ENCODE measurements around the gene WDR3.

Gene WDR3

GRCh38 chr1:117976381-117976780, 46.8 kb downstream of the WDR3 start:
- Histone ChIP-seq H3K27ac (ENCODE audit: low read depth, low read length) (no peak overlapping the region), H3K36me3 (ENCODE audit: control insufficient read depth, low read length) (no peaks in the 10 kb centered on the region), H3F3A (ENCODE audit: control insufficient read depth, insufficient read depth) (no peaks in the 10 kb centered on the region), H3K4me1 (ENCODE audit: control insufficient read depth, low read length) (no peaks in the 10 kb centered on the region), H3K27me3 (ENCODE audit: control insufficient read depth, low read length) (peaks cover 11% of the 10 kb centered on the region), H3K9me3 (ENCODE audit: control insufficient read depth, insufficient read depth, low read length) (no peaks in the 10 kb centered on the region), H3K4me2 (ENCODE audit: low read length) (no peak overlapping the region), H3K79me2 (ENCODE audit: control insufficient read depth, low read length) (no peaks in the 10 kb centered on the region), H3K4me3 (ENCODE audit: low read length) (no peak overlapping the region), H3K9me2 (replicated peaks; ENCODE audit: control insufficient read depth, low read length) (no peaks in the 10 kb centered on the region), H4K20me1 (ENCODE audit: control insufficient read depth, insufficient read depth, low read depth, low read length) (no peaks in the 10 kb centered on the region)
- TF ChIP-seq, protein P1, sequence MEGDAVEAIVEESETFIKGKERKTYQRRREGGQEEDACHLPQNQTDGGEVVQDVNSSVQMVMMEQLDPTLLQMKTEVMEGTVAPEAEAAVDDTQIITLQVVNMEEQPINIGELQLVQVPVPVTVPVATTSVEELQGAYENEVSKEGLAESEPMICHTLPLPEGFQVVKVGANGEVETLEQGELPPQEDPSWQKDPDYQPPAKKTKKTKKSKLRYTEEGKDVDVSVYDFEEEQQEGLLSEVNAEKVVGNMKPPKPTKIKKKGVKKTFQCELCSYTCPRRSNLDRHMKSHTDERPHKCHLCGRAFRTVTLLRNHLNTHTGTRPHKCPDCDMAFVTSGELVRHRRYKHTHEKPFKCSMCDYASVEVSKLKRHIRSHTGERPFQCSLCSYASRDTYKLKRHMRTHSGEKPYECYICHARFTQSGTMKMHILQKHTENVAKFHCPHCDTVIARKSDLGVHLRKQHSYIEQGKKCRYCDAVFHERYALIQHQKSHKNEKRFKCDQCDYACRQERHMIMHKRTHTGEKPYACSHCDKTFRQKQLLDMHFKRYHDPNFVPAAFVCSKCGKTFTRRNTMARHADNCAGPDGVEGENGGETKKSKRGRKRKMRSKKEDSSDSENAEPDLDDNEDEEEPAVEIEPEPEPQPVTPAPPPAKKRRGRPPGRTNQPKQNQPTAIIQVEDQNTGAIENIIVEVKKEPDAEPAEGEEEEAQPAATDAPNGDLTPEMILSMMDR (IDR thresholded peaks at IDR 0.05; ENCODE audit: low read depth, low read length, poor library complexity, severe bottlenecking), result no peak
- TF ChIP-seq EZH2phosphoT487 (IDR thresholded peaks at IDR 0.05; ENCODE audit: borderline replicate concordance, low read length), result no peak

- no peak overlapping the region for H3K27ac ChIP-seq (ENCODE audit: low read depth, low read length)
- H3K4me3 ChIP-seq (ENCODE audit: low read length), result no peak overlapping the region
- peaks cover 3% of the 10 kb centered on the region; the same call in 1 of the 2 replicates for H3K27me3 ChIP-seq (ENCODE audit: control insufficient read depth, low read length)
- H3K9me3 ChIP-seq (ENCODE audit: control insufficient read depth, insufficient read depth, low read length), result no peaks in the 10 kb centered on the region
- no peak overlapping the region for H3K4me2 ChIP-seq (ENCODE audit: low read length)
- no peaks in the 10 kb centered on the region for H3K36me3 ChIP-seq (ENCODE audit: control insufficient read depth, low read length)
- no peaks in the 10 kb centered on the region for H4K20me1 ChIP-seq (ENCODE audit: control insufficient read depth, insufficient read depth, low read depth, low read length)
- no peaks in the 10 kb centered on the region for H3K4me1 ChIP-seq (ENCODE audit: control insufficient read depth, low read length)
- no peaks in the 10 kb centered on the region for H3K79me2 ChIP-seq (ENCODE audit: control insufficient read depth, low read length)
- TF ChIP-seq, protein P1 (IDR thresholded peaks at IDR 0.05; ENCODE audit: low read depth, low read length, poor library complexity, severe bottlenecking), result no peak
- no peak for TF ChIP-seq EZH2phosphoT487 (IDR thresholded peaks at IDR 0.05; ENCODE audit: borderline replicate concordance, low read length)
- no peaks in the 10 kb centered on the region for H3K9me2 ChIP-seq (replicated peaks; ENCODE audit: control insufficient read depth, low read length)
- no peaks in the 10 kb centered on the region for H3F3A ChIP-seq (ENCODE audit: control insufficient read depth, insufficient read depth)
Observed at GRCh38 chr1:117981455-117982192, 52.1 kb downstream of the WDR3 start.

- Histone ChIP-seq H3K4me1 (ENCODE audit: control insufficient read depth, low read length) (no peaks in the 10 kb centered on the region), H3K27ac (ENCODE audit: low read depth, low read length) (no peak overlapping the region), H3K9me2 (replicated peaks; ENCODE audit: control insufficient read depth, low read length) (no peaks in the 10 kb centered on the region), H3K4me2 (ENCODE audit: low read length) (no peak overlapping the region), H3K4me3 (ENCODE audit: low read length) (no peak overlapping the region), H3K36me3 (ENCODE audit: control insufficient read depth, low read length) (no peaks in the 10 kb centered on the region), H3K9me3 (ENCODE audit: control insufficient read depth, insufficient read depth, low read length) (no peaks in the 10 kb centered on the region), H4K20me1 (ENCODE audit: control insufficient read depth, insufficient read depth, low read depth, low read length) (no peaks in the 10 kb centered on the region), H3K27me3 (ENCODE audit: control insufficient read depth, low read length) (no peaks in the 10 kb centered on the region; the same call in 1 of the 2 replicates), H3K79me2 (ENCODE audit: control insufficient read depth, low read length) (no peaks in the 10 kb centered on the region), H3F3A (ENCODE audit: control insufficient read depth, insufficient read depth) (no peaks in the 10 kb centered on the region)
- TF ChIP-seq, protein P1 (IDR thresholded peaks at IDR 0.05; ENCODE audit: low read depth, low read length, poor library complexity, severe bottlenecking), result no peak
- no peak for TF ChIP-seq EZH2phosphoT487 (IDR thresholded peaks at IDR 0.05; ENCODE audit: borderline replicate concordance, low read length)
Observed at GRCh38 chr1:117985239-117985638, 55.7 kb downstream of the WDR3 start.

All from DOHH2 (cell line).